GM23248 (cell line): ENCODE measurements around the gene TBL1XR1. TPM values are rescaled to one million over a fixed set of nuclear protein-coding genes. Genes with fewer than 3 reads are reported as not detected.

Experiments used
- DNase-seq: peaks from one replicate; pipeline ENCODE4 v3.0.0-alpha.2; 2015
- H2AFZ ChIP-seq: fragments of 200-600 bp; sonication (generic); 2 replicates; pipeline ENCODE4 v1.6.1; 2016; ENCODE audit warnings: antibody characterized with exemption
- H3F3A ChIP-seq: fragments of 200-600 bp; sonication (generic); 2 replicates; pipeline ENCODE4 v1.6.1; 2016; ENCODE audit warnings: mild to moderate bottlenecking, antibody characterized with exemption, mixed run types; ENCODE audit not compliant: insufficient read depth
- H3K27ac ChIP-seq: fragments of 200-600 bp; sonication (generic); 2 replicates; pipeline ENCODE4 v1.5.1; 2016; ENCODE audit warnings: mild to moderate bottlenecking
- H3K27me3 ChIP-seq: fragments of 200-600 bp; sonication (generic); replicated peaks from 2 replicates; pipeline ENCODE4 v1.6.1; 2016; ENCODE audit warnings: mild to moderate bottlenecking; ENCODE audit not compliant: insufficient read depth
- H3K36me3 ChIP-seq: fragments of 200-600 bp; sonication (generic); 2 replicates; pipeline ENCODE4 v1.6.1; 2016; ENCODE audit warnings: low read depth, mild to moderate bottlenecking
- H3K4me1 ChIP-seq: fragments of 200-600 bp; sonication (generic); 2 replicates; pipeline ENCODE4 v1.6.1; 2016; ENCODE audit warnings: mild to moderate bottlenecking; ENCODE audit not compliant: insufficient read depth
- H3K4me2 ChIP-seq: fragments of 200-600 bp; sonication (generic); one replicate; pipeline ENCODE4 v1.6.1; 2016; ENCODE audit warnings: mild to moderate bottlenecking; ENCODE audit not compliant: unreplicated experiment
- H3K4me3 ChIP-seq: fragments of 200-600 bp; sonication (generic); 2 replicates; pipeline ENCODE4 v1.5.1; 2016; ENCODE audit warnings: mild to moderate bottlenecking
- H3K79me2 ChIP-seq: fragments of 200-600 bp; sonication (generic); 2 replicates; pipeline ENCODE4 v1.6.1; 2016; ENCODE audit warnings: mild to moderate bottlenecking; ENCODE audit not compliant: insufficient read depth
- H3K9ac ChIP-seq: fragments of 200-600 bp; sonication (generic); 2 replicates; pipeline ENCODE4 v1.6.1; 2016; ENCODE audit warnings: mild to moderate bottlenecking
- H3K9me2 ChIP-seq: fragments of 200-600 bp; sonication (generic); 2 replicates; pipeline ENCODE4 v1.6.1; 2016; ENCODE audit warnings: mixed run types, mild to moderate bottlenecking, moderate library complexity; ENCODE audit not compliant: insufficient read depth
- H3K9me3 ChIP-seq: fragments of 200-600 bp; sonication (generic); one replicate; pipeline ENCODE4 v1.6.1; 2017; ENCODE audit warnings: low read depth
- H4K20me1 ChIP-seq: fragments of 200-600 bp; sonication (generic); 2 replicates; pipeline ENCODE4 v1.6.0; 2016; ENCODE audit not compliant: insufficient read depth
- EZH2 ChIP-seq: fragments of 200-600 bp; sonication (generic); IDR thresholded peaks from 2 replicates; pipeline ENCODE4 v1.6.1; 2018; ENCODE audit warnings: antibody characterized with exemption, mild to moderate bottlenecking; ENCODE audit not compliant: insufficient read depth, poor library complexity, severe bottlenecking
- EZH2phosphoT487 ChIP-seq: fragments of 200-600 bp; sonication (generic); IDR thresholded peaks from 2 replicates; pipeline ENCODE4 v1.6.1; 2018; ENCODE audit warnings: antibody characterized with exemption, moderate library complexity, mild to moderate bottlenecking, low read depth; ENCODE audit not compliant: insufficient read depth
- WGBS, 2 experiments: methylation state at CpG; one replicate each; pipeline ENCODE4 v1.1.6; 2015 to 2017; ENCODE audit warnings: low lambda C conversion rate in 2 of 2, low coverage in 1 of 2; ENCODE audit errors: missing lambda C conversion rate in 2 of 2; 5-methylcytosine and 5-hydroxymethylcytosine counted together
- in situ Hi-C: fragments of 300-500 bp; cut with MboI; formaldehyde crosslinking; loops from 2 replicates; pipeline ENCODE4 v1.15.0; 2020
- polyA plus RNA-seq: library from polyadenylated mRNA; unstranded; fragments of >200 nt; fragmentation: Nextera tagmentation; extraction: Ambion mirVana; gene quantifications from 2 replicates; pipeline ENCODE4 v1.2.1, GENCODE V29; 2016
- total RNA-seq: library from RNA; depleted of rRNA; stranded (reverse); fragments of >200 nt; shearing (Covaris generic); gene quantifications from 2 replicates; pipeline ENCODE4 v1.2.3, GENCODE V29; 2014

TBL1XR1 gene
- total and polyA plus RNA-seq, 2 experiments from 2014 or later: 41.6 to 87.2 TPM

DNA sequence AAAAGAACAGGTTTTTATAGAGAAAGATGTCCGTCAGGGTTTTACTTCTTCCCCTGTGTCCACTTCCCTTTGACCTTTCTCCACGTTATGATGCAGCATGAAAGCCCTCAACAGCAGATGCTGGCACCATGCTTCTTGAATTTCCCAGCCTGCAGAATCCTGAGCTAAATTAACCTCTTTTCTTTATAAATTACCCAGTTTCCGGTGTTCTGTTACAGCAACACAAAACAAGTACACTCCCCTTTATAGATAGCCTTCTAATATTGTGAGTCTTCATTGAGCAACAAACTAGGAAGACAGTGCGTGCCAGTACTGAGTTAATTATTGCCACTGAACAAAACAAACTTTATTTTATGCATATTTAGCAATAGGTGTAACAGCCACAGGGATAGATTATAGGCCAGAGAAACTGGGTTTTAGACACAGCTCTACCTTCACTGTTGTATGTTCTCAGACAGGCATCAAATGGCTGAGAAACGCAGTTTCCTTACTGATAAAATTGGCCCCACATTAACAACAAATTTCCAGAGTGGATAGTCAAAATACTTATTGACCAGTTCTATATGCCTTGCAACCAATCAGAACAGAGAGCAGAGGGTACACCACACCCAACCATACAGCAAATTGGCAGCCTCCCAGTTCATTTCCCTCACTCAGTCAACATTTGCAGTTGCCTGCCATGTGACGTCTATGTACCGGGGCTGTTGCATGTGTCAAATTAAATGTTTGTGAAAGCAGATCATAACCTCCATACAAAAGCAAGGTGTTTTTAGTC is 14.4 kb upstream of the TBL1XR1 start:
- Histone ChIP-seq H3F3A (no peaks in the 10 kb centered on the region), H3K9ac (no peak overlapping the region), H2AFZ (no peak overlapping the region), H3K36me3 (no peaks in the 10 kb centered on the region), H3K27ac (no peak overlapping the region), H3K27me3 (no peaks in the 10 kb centered on the region), H3K9me2 (no peaks in the 10 kb centered on the region), H3K79me2 (no peaks in the 10 kb centered on the region), H3K4me1 (no peaks in the 10 kb centered on the region), H3K9me3 (no peaks in the 10 kb centered on the region), H3K4me3 (no peak overlapping the region), H3K4me2 (no peak overlapping the region), H4K20me1 (no peaks in the 10 kb centered on the region)
- WGBS, 2 experiments: 93 to 94% methylated on average over 7 of the region's 7 CpGs
- no peak for TF ChIP-seq EZH2phosphoT487
- TF ChIP-seq EZH2: no peak
- no peak for DNase-seq
- in situ Hi-C loops: no loop called here

- no peaks in the 10 kb centered on the region for H3K4me1 ChIP-seq
- 80 to 89% methylated on average over 11 of the region's 11 CpGs for WGBS, 2 experiments
- no peaks in the 10 kb centered on the region for H3K27me3 ChIP-seq
- in situ Hi-C loops: no loop called here
- no peaks in the 10 kb centered on the region for H4K20me1 ChIP-seq
- H3K36me3 ChIP-seq: no peaks in the 10 kb centered on the region
- H3K9ac ChIP-seq: no peak overlapping the region
- no peak overlapping the region for H2AFZ ChIP-seq
- no peaks in the 10 kb centered on the region for H3F3A ChIP-seq
- no peak overlapping the region for H3K4me2 ChIP-seq
- H3K27ac ChIP-seq: no peak overlapping the region
- no peak overlapping the region for H3K4me3 ChIP-seq
- TF ChIP-seq EZH2 (no peak), EZH2phosphoT487 (no peak)
- H3K9me3 ChIP-seq: no peaks in the 10 kb centered on the region
- H3K9me2 ChIP-seq: no peaks in the 10 kb centered on the region
- no peak for DNase-seq
- no peaks in the 10 kb centered on the region for H3K79me2 ChIP-seq
Measured at GRCh38 chr3:177210744-177211502, 13.6 kb upstream of the TBL1XR1 start.

GRCh38 chr3:177209509-177209908 is 12.2 kb upstream of the TBL1XR1 start:
- H3F3A ChIP-seq: no peaks in the 10 kb centered on the region
- no peaks in the 10 kb centered on the region for H3K9me3 ChIP-seq
- no peak overlapping the region for H3K27ac ChIP-seq
- no peak overlapping the region for H3K4me3 ChIP-seq
- H3K4me1 ChIP-seq: no peaks in the 10 kb centered on the region
- in situ Hi-C loops: no loop called here
- no peaks in the 10 kb centered on the region for H4K20me1 ChIP-seq
- DNase-seq: no peak
- H3K27me3 ChIP-seq: no peaks in the 10 kb centered on the region
- no peak overlapping the region for H2AFZ ChIP-seq
- no peak overlapping the region for H3K9ac ChIP-seq
- no peak overlapping the region for H3K4me2 ChIP-seq
- no peaks in the 10 kb centered on the region for H3K9me2 ChIP-seq
- H3K79me2 ChIP-seq: no peaks in the 10 kb centered on the region
- WGBS, 2 experiments: 81 to 84% methylated on average over 5 of the region's 5 CpGs
- no peaks in the 10 kb centered on the region for H3K36me3 ChIP-seq
- TF ChIP-seq EZH2 (no peak), EZH2phosphoT487 (no peak)

- H3K79me2 ChIP-seq: no peaks in the 10 kb centered on the region
- in situ Hi-C loops: no loop called here
- 70 to 73% methylated on average over 3 of the region's 3 CpGs for WGBS, 2 experiments
Measured at GRCh38 chr3:177208781-177209180, 11.5 kb upstream of the TBL1XR1 start.

More at GRCh38 chr3:177208781-177209180, 11.5 kb upstream of the TBL1XR1 start:
- no peaks in the 10 kb centered on the region for H3K9me3 ChIP-seq
- H3K27ac ChIP-seq: no peak overlapping the region
- no peaks in the 10 kb centered on the region for H4K20me1 ChIP-seq
- no peaks in the 10 kb centered on the region for H3F3A ChIP-seq
- H3K4me3 ChIP-seq: no peak overlapping the region
- no peak overlapping the region for H2AFZ ChIP-seq
- H3K4me1 ChIP-seq: no peaks in the 10 kb centered on the region
- TF ChIP-seq EZH2phosphoT487: no peak
- no peak for TF ChIP-seq EZH2
- H3K9ac ChIP-seq: no peak overlapping the region
- DNase-seq: no peak
- H3K36me3 ChIP-seq: no peaks in the 10 kb centered on the region
- H3K27me3 ChIP-seq: no peaks in the 10 kb centered on the region
- no peaks in the 10 kb centered on the region for H3K9me2 ChIP-seq
- H3K4me2 ChIP-seq: no peak overlapping the region
